ENCODE data around the gene RALGAPA2. TPM values are rescaled to one million over a fixed set of nuclear protein-coding genes. Genes with fewer than 3 reads are reported as not detected.

The RALGAPA2 gene
- total and polyA plus RNA-seq, 2 experiments from 2014 or later: 13.1 to 43.4 TPM

GRCh38 chr20:20720158-20720557, 7.7 kb upstream of the RALGAPA2 start (continued):
- TF ChIP-seq CTCF (conservative IDR thresholded peaks at IDR 0.05; ENCODE audit: low read depth in 2 of 2) (no peak), STAT1 (IDR thresholded peaks at IDR 0.05; ENCODE audit: unreplicated experiment) (no peak), ZNF114 (CRISPR knock-in tag; IDR thresholded peaks at IDR 0.05) (no peak), ZNF331 (CRISPR knock-in tag; IDR thresholded peaks at IDR 0.05; ENCODE audit: low read depth) (no peak), NANOG (IDR thresholded peaks at IDR 0.05; ENCODE audit: borderline replicate concordance) (no peak), CREB1 (CRISPR knock-in tag; IDR thresholded peaks at IDR 0.05; ENCODE audit: low read depth) (no peak), ZNF462 (CRISPR knock-in tag; IDR thresholded peaks at IDR 0.05) (no peak), POLR2AphosphoS5 (IDR thresholded peaks at IDR 0.05; ENCODE audit: low read depth) (no peak)

- DNase-seq (ENCODE audit: low spot score) (no peak), ATAC-seq (no peak)
- Histone ChIP-seq H3K4me3 (no peak overlapping the region), H3K4me2 (no peak overlapping the region), H3K36me3 (ENCODE audit: insufficient read depth) (no peaks in the 10 kb centered on the region), H3K4me1 (ENCODE audit: insufficient read depth) (no peaks in the 10 kb centered on the region), H3K27ac (ENCODE audit: low read depth) (no peak overlapping the region), H3K9me2 (ENCODE audit: insufficient read depth) (no peaks in the 10 kb centered on the region), H3K79me2 (replicated peaks; ENCODE audit: insufficient read depth) (no peaks in the 10 kb centered on the region), H4K20me1 (replicated peaks; ENCODE audit: insufficient read depth) (no peaks in the 10 kb centered on the region), H3F3A (replicated peaks; ENCODE audit: low read depth) (no peaks in the 10 kb centered on the region), H2AFZ (no peak overlapping the region), H3K27me3 (ENCODE audit: insufficient read depth) (no peaks in the 10 kb centered on the region)
- H3K4me3 Mint-ChIP-seq: no peak overlapping the region
- 0 out of 3 replicates have a peak, but pooled peaks cover 3% of the 10 kb centered on the region for H3K4me1 Mint-ChIP-seq
- no peak overlapping the region for H3K27ac Mint-ChIP-seq
- H3K36me3 Mint-ChIP-seq (ENCODE audit: low read depth): no peaks in the 10 kb centered on the region
- no peaks in the 10 kb centered on the region for H3K9me3 Mint-ChIP-seq
- H3K27me3 Mint-ChIP-seq (ENCODE audit: insufficient read depth, low read depth, poor library complexity): no peaks in the 10 kb centered on the region
- no peak for TF ChIP-seq ZNF331 (CRISPR knock-in tag; IDR thresholded peaks at IDR 0.05; ENCODE audit: low read depth)
- no peak for TF ChIP-seq ZNF114 (CRISPR knock-in tag; IDR thresholded peaks at IDR 0.05)
- no peak for TF ChIP-seq CTCF (conservative IDR thresholded peaks at IDR 0.05; ENCODE audit: low read depth in 2 of 2)
- no peak for TF ChIP-seq REST (IDR thresholded peaks at IDR 0.05; ENCODE audit: unreplicated experiment)
- no peak for TF ChIP-seq EZH2phosphoT487 (IDR thresholded peaks at IDR 0.05; ENCODE audit: unreplicated experiment)
- TF ChIP-seq NANOG (IDR thresholded peaks at IDR 0.05; ENCODE audit: borderline replicate concordance): no peak
Observed at GRCh38 chr20:20719411-20719810, 7.0 kb upstream of the RALGAPA2 start.
